Sigmoid colon (tissue), 7 donors: ENCODE data around the gene ST6GALNAC3. TPM values are rescaled to one million over a fixed set of nuclear protein-coding genes. Genes with fewer than 3 reads are reported as not detected.
"Not testable (repeated sequence)": the region's sequence is repeated elsewhere in the genome, so short reads cannot be mapped to it uniquely, and the experiment has no call there.

Experiments used
- DNase-seq: peaks from one replicate; pipeline ENCODE4 v3.0.0-alpha.2; 2019
- H3K27ac ChIP-seq, 4 donors: fragments of 200-600 bp; sonication (generic); one replicate each; pipeline ENCODE4 v1.5.1; 2016 to 2019; ENCODE audit warnings: mild to moderate bottlenecking in 1 of 4
- H3K27me3 ChIP-seq, 3 donors: fragments of 200-600 bp; sonication (generic); one replicate each; pipeline ENCODE4 v1.5.1; 2019; ENCODE audit warnings: mild to moderate bottlenecking in 1 of 3
- H3K36me3 ChIP-seq, 4 donors: fragments of 200-600 bp; sonication (generic); one replicate each; pipeline ENCODE4 v1.5.1; 2016 to 2019
- H3K4me1 ChIP-seq, 4 donors: fragments of 200-600 bp; sonication (generic); one replicate each; pipeline ENCODE4 v1.5.1; 2017 to 2019
- H3K4me3 ChIP-seq, 4 donors: fragments of 200-600 bp; sonication (generic); one replicate each; pipeline ENCODE4 v1.5.1; 2017 to 2019; ENCODE audit warnings: mild to moderate bottlenecking in 2 of 4, moderate library complexity in 1 of 4
- H3K9me3 ChIP-seq, 4 donors: fragments of 200-600 bp in 3 of 4; sonication (generic) in 3 of 4; one replicate each; pipeline versions ENCODE4 v1.5.1 to v1.6.1; 2013 to 2019
- EP300 ChIP-seq, 4 donors: sonication (generic); formaldehyde crosslinking; IDR thresholded peaks; one replicate each; pipeline ENCODE4 v1.6.1; 2017; ENCODE audit warnings: antibody characterized with exemption in 4 of 4
- POLR2A ChIP-seq, 2 donors: fragments of 450-650 bp; IDR thresholded peaks; one replicate each; pipeline ENCODE4 v1.6.1; 2016; ENCODE audit warnings: antibody characterized with exemption in 2 of 2, mild to moderate bottlenecking in 2 of 2, moderate library complexity in 2 of 2
- POLR2AphosphoS5 ChIP-seq, 4 donors: sonication (generic); formaldehyde crosslinking; IDR thresholded peaks; one replicate each; pipeline ENCODE4 v1.6.1; 2017; ENCODE audit warnings: antibody characterized with exemption in 4 of 4
- WGBS, 2 donors: extraction: QIAGEN DNeasy Blood & Tissue Kit; methylation state at CpG; one replicate each; pipeline ENCODE4 v1.1.7; 2013; 5-methylcytosine and 5-hydroxymethylcytosine counted together
- intact Hi-C: fragments of 100-400 bp; cut with DNase I; formaldehyde crosslinking; loops from one replicate; pipeline ENCODE4 v1.15.1; 2023
- polyA plus RNA-seq, 3 donors: library from polyadenylated mRNA; stranded (reverse); fragments of 200-250 nt; gene quantifications; one replicate each; pipeline ENCODE4 v1.2.3, GENCODE V29; 2013
- total RNA-seq, 4 donors: library from RNA; depleted of rRNA; stranded (reverse); fragments of >200 nt; gene quantifications; one replicate each; pipeline ENCODE4 v1.1.0, GENCODE V29; 2016
- TF ChIP-seq, protein P1 (sequence below), 4 experiments: fragments of 450-650 bp in 3 of 4; fragments of 200-600 bp in 1 of 4; IDR thresholded peaks; one replicate each; pipeline ENCODE4 v1.5.1; 2016 to 2019; ENCODE audit warnings: antibody characterized with exemption in 4 of 4, mild to moderate bottlenecking in 3 of 4, moderate library complexity in 2 of 4
- donor health status: healthy with polysubstance abuse.
- donor health status: Bipolar disorder and iron deficiency.
- donor health status: healthy.

ST6GALNAC3 gene
- total and polyA plus RNA-seq, 7 donors = 1.6 to 7.5 (median 2.5) TPM

DNA sequence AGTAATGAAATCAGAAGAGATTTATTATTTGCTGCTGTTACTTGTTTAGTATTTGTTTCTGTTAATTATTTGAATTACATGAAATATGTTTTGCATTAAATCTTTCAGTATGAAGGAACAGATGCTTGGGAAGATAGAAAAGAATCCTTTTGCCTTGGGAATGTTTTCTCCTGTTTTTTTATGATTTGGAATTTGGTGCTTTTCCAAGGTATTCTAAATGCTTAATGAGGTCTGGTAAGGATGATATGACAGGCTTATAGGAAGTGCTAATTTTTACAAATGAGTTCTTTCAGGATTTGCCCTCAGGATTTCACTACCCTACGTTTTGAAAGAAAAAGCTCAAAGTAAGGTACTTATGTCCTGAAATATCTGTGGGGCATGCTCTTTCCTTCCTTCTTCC is 25.6 kb upstream of the ST6GALNAC3 start:
- WGBS, 2 donors = 71 to 94% methylated on average over 1 of the region's 1 CpG
- DNase-seq = no peak

DNA sequence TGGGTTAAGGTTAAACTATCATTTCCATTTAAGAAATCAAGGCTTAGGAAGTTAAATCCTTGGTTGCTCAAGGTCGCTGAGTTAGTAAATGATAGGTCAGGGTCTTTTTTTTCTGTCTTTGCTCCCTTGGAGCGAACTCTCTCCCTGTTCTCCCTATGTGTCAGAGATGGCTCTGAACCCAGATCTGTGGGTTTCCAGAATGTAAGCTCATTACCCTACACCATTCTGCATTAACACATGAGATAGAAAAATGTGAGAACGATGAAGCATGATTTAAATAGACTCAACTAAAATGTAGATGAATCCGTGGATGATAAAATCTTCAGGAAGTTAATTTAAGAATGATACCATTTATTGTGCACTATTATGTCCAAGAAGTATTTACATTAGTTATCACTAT is 25.0 kb upstream of the ST6GALNAC3 start:
- H3K27me3 ChIP-seq = no peaks in the 10 kb centered on the region
- DNase-seq = no peak
- no peaks in the 10 kb centered on the region for H3K36me3 ChIP-seq
- intact Hi-C loops = no loop called here
- no peak overlapping the region for H3K27ac ChIP-seq
- H3K4me3 ChIP-seq = no peak overlapping the region
- H3K4me1 ChIP-seq = peaks cover 0 to 23% (median 21%) of the 10 kb centered on the region in 4 donors
- H3K9me3 ChIP-seq = no peaks in the 10 kb centered on the region
- TF ChIP-seq POLR2AphosphoS5 (IDR thresholded peaks at IDR 0.05) (no peak), POLR2A (IDR thresholded peaks at IDR 0.05) (no peak), EP300 (IDR thresholded peaks at IDR 0.05) (no peak)
- TF ChIP-seq, protein P1, sequence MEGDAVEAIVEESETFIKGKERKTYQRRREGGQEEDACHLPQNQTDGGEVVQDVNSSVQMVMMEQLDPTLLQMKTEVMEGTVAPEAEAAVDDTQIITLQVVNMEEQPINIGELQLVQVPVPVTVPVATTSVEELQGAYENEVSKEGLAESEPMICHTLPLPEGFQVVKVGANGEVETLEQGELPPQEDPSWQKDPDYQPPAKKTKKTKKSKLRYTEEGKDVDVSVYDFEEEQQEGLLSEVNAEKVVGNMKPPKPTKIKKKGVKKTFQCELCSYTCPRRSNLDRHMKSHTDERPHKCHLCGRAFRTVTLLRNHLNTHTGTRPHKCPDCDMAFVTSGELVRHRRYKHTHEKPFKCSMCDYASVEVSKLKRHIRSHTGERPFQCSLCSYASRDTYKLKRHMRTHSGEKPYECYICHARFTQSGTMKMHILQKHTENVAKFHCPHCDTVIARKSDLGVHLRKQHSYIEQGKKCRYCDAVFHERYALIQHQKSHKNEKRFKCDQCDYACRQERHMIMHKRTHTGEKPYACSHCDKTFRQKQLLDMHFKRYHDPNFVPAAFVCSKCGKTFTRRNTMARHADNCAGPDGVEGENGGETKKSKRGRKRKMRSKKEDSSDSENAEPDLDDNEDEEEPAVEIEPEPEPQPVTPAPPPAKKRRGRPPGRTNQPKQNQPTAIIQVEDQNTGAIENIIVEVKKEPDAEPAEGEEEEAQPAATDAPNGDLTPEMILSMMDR (IDR thresholded peaks at IDR 0.05) = no peak
- 79 to 83% methylated on average over 4 of the region's 4 CpGs for WGBS, 2 donors

More for the DNA sequence above, 25.6 kb upstream of the ST6GALNAC3 start:
- H3K9me3 ChIP-seq = no peaks in the 10 kb centered on the region
- H3K4me3 ChIP-seq = no peak overlapping the region
- no peaks in the 10 kb centered on the region for H3K27me3 ChIP-seq
- no peak overlapping the region for H3K27ac ChIP-seq
- H3K36me3 ChIP-seq = no peaks in the 10 kb centered on the region
- intact Hi-C loops = no loop called here
- peaks cover 0 to 17% (median 15%) of the 10 kb centered on the region in 4 donors for H3K4me1 ChIP-seq
- TF ChIP-seq EP300 (IDR thresholded peaks at IDR 0.05) = no peak

DNA sequence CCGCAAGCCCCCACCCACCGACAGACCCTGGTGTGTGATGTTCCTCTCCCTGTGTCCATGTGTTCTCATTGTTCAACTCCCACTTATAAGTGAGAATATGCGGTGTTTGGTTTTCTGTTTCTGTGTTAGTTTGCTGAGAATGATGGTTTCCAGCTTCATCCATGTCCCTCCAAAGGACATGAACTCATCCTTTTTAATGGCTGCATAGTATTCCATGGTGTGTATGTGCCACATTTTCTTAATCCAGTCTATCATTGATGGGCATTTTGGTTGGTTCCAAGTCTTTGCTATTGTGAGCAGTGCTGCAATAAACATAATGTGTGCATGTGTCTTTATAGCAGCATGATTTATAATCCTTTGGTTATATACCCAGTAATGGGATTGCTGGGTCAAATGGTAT is 24.5 kb upstream of the ST6GALNAC3 start:
- H3K9me3 ChIP-seq, intact Hi-C loops, H3K36me3 ChIP-seq, DNase-seq, H3K4me3 ChIP-seq, H3K27me3 ChIP-seq, H3K27ac ChIP-seq: not testable (repeated sequence)
- WGBS, 2 donors = 96 to 98% methylated on average over 3 of the region's 3 CpGs
- peaks cover 0 to 26% (median 23%) of the 10 kb centered on the region in 4 donors for H3K4me1 ChIP-seq

DNA sequence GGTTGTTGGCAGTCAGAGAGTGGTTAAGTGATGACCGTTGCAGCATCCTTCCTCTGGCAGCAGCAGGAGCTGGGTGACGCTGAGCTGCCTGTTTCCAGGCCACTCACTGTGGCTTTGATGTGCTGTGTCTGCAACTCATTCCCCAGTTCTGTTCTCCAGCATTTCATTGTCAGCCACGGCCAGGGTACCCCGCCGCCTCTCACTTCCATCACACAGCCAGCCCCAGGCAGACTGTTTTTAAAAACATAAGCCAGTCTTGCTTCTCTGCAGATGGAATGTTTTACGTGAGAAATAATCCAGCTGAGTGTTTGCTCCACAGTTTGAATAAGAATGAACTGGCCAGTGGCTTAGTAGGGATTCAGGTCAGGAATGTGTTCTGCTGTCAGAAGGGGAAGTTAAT is 21.5 kb upstream of the ST6GALNAC3 start:
- Histone ChIP-seq H3K27ac (no peak overlapping the region), H3K27me3 (no peaks in the 10 kb centered on the region), H3K4me3 (no peak overlapping the region), H3K36me3 (no peaks in the 10 kb centered on the region), H3K9me3 (no peaks in the 10 kb centered on the region), H3K4me1 (peaks cover 0 to 26% (median 23%) of the 10 kb centered on the region in 4 donors)
- TF ChIP-seq EP300 (IDR thresholded peaks at IDR 0.05) (no peak), POLR2A (IDR thresholded peaks at IDR 0.05) (no peak), POLR2AphosphoS5 (IDR thresholded peaks at IDR 0.05) (no peak)
- TF ChIP-seq, protein P1 (IDR thresholded peaks at IDR 0.05) = no peak
- intact Hi-C loops = no loop called here
- 54 to 81% methylated on average over 6 of the region's 6 CpGs for WGBS, 2 donors
- peak; percentile 68 for DNase-seq

DNA sequence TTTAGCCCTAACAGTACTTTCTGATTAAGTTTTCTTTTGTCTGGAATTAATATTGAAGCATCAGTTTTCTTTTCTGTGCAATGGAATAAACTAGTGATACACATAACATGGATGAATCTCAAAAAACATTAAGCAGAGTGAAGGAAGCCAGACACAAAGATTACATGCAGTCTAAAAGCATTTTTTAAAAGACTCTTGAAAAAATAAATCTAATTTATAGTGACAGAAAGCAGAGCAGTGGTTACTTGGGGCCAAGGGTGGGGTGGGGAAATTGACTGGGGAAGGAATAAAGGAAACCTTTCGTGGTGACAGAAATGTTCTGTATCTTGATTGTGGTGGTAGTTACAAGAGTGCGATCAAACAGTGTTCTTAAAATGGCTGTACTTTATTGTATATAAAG is 20.2 kb upstream of the ST6GALNAC3 start:
- TF ChIP-seq POLR2A (IDR thresholded peaks at IDR 0.05) (no peak), POLR2AphosphoS5 (IDR thresholded peaks at IDR 0.05) (peak in 1 of 4 donors; percentile 57)
- Histone ChIP-seq H3K9me3 (no peaks in the 10 kb centered on the region), H3K27ac (no peak overlapping the region), H3K4me1 (peaks cover 0 to 26% (median 23%) of the 10 kb centered on the region in 4 donors), H3K27me3 (no peaks in the 10 kb centered on the region), H3K4me3 (no peak overlapping the region), H3K36me3 (no peaks in the 10 kb centered on the region)
- 59 to 81% methylated on average over 2 of the region's 2 CpGs for WGBS, 2 donors
- DNase-seq = no peak
- intact Hi-C loops = no loop called here

DNA sequence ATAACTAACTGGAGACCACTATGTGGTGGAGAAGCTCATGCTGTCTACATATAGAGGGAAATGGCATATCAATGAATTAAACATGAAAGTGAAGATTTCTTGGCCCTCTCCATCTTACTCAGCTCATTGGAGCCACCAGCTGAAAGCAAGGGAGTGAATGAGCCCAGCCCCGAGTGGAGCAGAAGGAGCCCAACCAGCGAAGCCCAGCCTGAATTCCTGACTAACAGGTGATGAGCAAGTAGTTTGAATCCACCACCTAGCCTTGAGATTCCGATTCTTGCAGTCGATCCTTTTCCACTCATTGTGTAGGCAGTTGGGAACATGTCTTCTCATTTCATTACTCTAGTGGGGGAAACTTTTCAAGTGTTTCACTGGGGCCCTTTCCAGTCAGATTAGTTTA is 18.6 kb upstream of the ST6GALNAC3 start:
- no peaks in the 10 kb centered on the region for H3K36me3 ChIP-seq
- no peak overlapping the region for H3K4me3 ChIP-seq
- TF ChIP-seq POLR2AphosphoS5 (IDR thresholded peaks at IDR 0.05) (no peak), POLR2A (IDR thresholded peaks at IDR 0.05) (no peak), EP300 (IDR thresholded peaks at IDR 0.05) (no peak)
- TF ChIP-seq, protein P1 (IDR thresholded peaks at IDR 0.05) = no peak
- H3K27ac ChIP-seq = no peak overlapping the region
- intact Hi-C loops = no loop called here
- no peaks in the 10 kb centered on the region for H3K27me3 ChIP-seq
- H3K4me1 ChIP-seq = peaks cover 0 to 26% (median 23%) of the 10 kb centered on the region in 4 donors
- 90 to 95% methylated on average over 4 of the region's 4 CpGs for WGBS, 2 donors
- H3K9me3 ChIP-seq = no peaks in the 10 kb centered on the region
- no peak for DNase-seq
